HG03097 (cell line): ENCODE results near the gene ANK2.

Experiments used
- ATAC-seq: cut with Tn5 transposase; IDR thresholded peaks from one replicate; pipeline ENCODE4 v1.9.1; 2021; ENCODE audit not compliant: unreplicated experiment, low FRiP score

Gene ANK2

DNA sequence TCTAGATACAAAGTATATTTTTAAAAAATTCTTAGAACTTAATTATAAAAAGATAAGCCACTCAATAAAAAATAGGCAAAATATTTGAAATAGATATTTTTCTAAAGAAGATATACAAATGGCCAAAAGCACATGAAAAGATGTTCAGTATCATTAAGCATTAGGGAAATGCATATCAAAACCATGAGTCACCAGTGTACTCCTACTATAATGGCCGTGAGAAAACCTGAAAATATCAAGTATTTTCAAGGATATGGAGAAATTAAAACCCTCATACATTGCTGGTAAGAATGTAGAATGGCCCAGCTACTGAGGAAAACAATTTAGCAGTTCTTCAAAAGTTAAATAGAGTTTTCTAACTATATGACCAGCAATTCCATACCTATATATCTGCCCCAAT lies 374.2 kb downstream of the ANK2 start:
- ATAC-seq = no peak

DNA sequence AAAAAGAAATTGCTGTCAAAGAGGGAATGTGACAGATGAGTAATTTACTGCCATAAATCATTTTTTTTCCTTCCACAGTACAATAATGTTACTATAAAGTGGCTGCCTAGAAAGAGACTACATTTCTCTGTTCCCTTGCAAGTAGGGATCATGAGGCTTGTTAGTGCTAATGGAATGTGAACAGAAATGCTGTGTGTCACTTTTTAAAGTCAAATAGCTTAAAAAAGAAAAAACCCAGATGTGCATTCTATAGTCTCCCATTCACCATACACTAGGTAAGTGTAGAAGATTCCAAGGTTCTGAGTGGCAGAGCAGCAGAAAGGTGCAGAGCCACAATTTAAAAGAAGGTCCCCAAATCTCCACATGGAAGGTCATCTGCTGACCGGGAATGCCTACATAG lies 383.7 kb downstream of the ANK2 start:
- ATAC-seq = no peak
